WTC11 (cell line): ENCODE results near the gene FHIT. TPM values are rescaled to one million over a fixed set of nuclear protein-coding genes. Genes with fewer than 3 reads are reported as not detected.

Experiments used
- ATAC-seq: fragments of 200-7000 bp; cut with Tn5 transposase; 2 replicates; pipeline ENCODE4 v1.10.0; 2021; ENCODE audit warnings: mild to moderate bottlenecking, moderate library complexity
- CTCF ChIA-PET: fragments of 300-600 bp; sonication (Branson Sonifier 250); formaldehyde crosslinking; loops from one replicate; lab custom pipeline; 2021; ENCODE audit warnings: antibody characterized with exemption; lab: Charles Lee
- POLR2A ChIA-PET: fragments of 350-600 bp; sonication (Branson Sonifier 250); formaldehyde crosslinking; loops from one replicate; lab custom pipeline; 2021; ENCODE audit warnings: antibody characterized with exemption; lab: Charles Lee
- DNase-seq: peaks from one replicate; pipeline ENCODE4 v3.0.0; 2021; ENCODE audit warnings: low spot score
- H3K27ac Mint-ChIP-seq: 2 replicates; pipeline ENCODE4 v1.8.0; 2021; ENCODE audit warnings: mixed read lengths
- H3K27me3 Mint-ChIP-seq: 2 replicates; pipeline ENCODE4 v1.8.0; 2021; ENCODE audit warnings: low read depth, mild to moderate bottlenecking, moderate library complexity, mixed read lengths
- H3K36me3 Mint-ChIP-seq: 2 replicates; pipeline ENCODE4 v1.8.0; 2021; ENCODE audit warnings: mixed read lengths
- H3K4me1 Mint-ChIP-seq: 2 replicates; pipeline ENCODE4 v1.8.0; 2022; ENCODE audit warnings: mixed read lengths
- H3K4me3 Mint-ChIP-seq: 2 replicates; pipeline ENCODE4 v1.8.0; 2021; ENCODE audit warnings: mild to moderate bottlenecking, moderate library complexity, mixed read lengths
- H3K9me3 Mint-ChIP-seq: 2 replicates; pipeline ENCODE4 v1.8.0; 2021; ENCODE audit warnings: mixed read lengths
- ATF1 ChIP-seq: sonication (generic); formaldehyde crosslinking; IDR thresholded peaks from 2 replicates; pipeline ENCODE4 v1.8.1; 2023; ENCODE audit warnings: mild to moderate bottlenecking, moderate library complexity, missing genetic modification reagents
- CBFB ChIP-seq: sonication (generic); formaldehyde crosslinking; IDR thresholded peaks from 2 replicates; pipeline ENCODE4 v1.8.1; 2022; ENCODE audit warnings: mild to moderate bottlenecking, low read depth, missing genetic modification reagents
- CREB1 ChIP-seq: sonication (generic); formaldehyde crosslinking; IDR thresholded peaks from 2 replicates; pipeline ENCODE4 v1.8.0; 2023; ENCODE audit warnings: mild to moderate bottlenecking, missing genetic modification reagents
- E2F1 ChIP-seq: sonication (generic); formaldehyde crosslinking; IDR thresholded peaks from 2 replicates; pipeline ENCODE4 v1.8.0; 2022; ENCODE audit warnings: mild to moderate bottlenecking, missing genetic modification reagents
- E2F5 ChIP-seq: sonication (generic); formaldehyde crosslinking; IDR thresholded peaks from 2 replicates; pipeline ENCODE4 v1.8.1; 2022; ENCODE audit warnings: mild to moderate bottlenecking, moderate library complexity, missing genetic modification reagents
- PRDM15 ChIP-seq: sonication (generic); formaldehyde crosslinking; IDR thresholded peaks from 2 replicates; pipeline ENCODE4 v1.8.0; 2022; ENCODE audit warnings: missing genetic modification reagents
- SP1 ChIP-seq: sonication (generic); formaldehyde crosslinking; conservative IDR thresholded peaks from 2 replicates; pipeline ENCODE4 v1.8.1; 2022; ENCODE audit warnings: missing genetic modification reagents
- TEAD1 ChIP-seq: sonication (generic); formaldehyde crosslinking; IDR thresholded peaks from 2 replicates; pipeline ENCODE4 v1.8.0; 2022; ENCODE audit warnings: mild to moderate bottlenecking, missing genetic modification reagents
- TEAD4 ChIP-seq: sonication (generic); formaldehyde crosslinking; IDR thresholded peaks from 2 replicates; pipeline ENCODE4 v1.8.0; 2022; ENCODE audit warnings: mild to moderate bottlenecking, missing genetic modification reagents
- ZNF121 ChIP-seq: sonication (generic); formaldehyde crosslinking; IDR thresholded peaks from 2 replicates; pipeline ENCODE4 v1.8.0; 2023; ENCODE audit warnings: missing genetic modification reagents
- ZNF671 ChIP-seq: fragments of 250-450 bp; sonication (Bioruptor Pico); IDR thresholded peaks from 2 replicates; pipeline ENCODE4 v1.8.0; 2021; ENCODE audit warnings: mild to moderate bottlenecking
- ZSCAN18 ChIP-seq: fragments of 250-450 bp; sonication (Bioruptor Pico); IDR thresholded peaks from 2 replicates; pipeline ENCODE4 v2.1.2; 2022; ENCODE audit warnings: mild to moderate bottlenecking, moderate library complexity
- total RNA-seq: library from RNA; stranded (reverse); gene quantifications from 3 replicates; pipeline ENCODE4 v1.2.3, GENCODE V29; 2021
- TF ChIP-seq, protein P1 (sequence below): sonication (generic); formaldehyde crosslinking; IDR thresholded peaks from 2 replicates; pipeline ENCODE4 v1.8.1; 2023; ENCODE audit warnings: mild to moderate bottlenecking, missing genetic modification reagents, borderline replicate concordance
- TF ChIP-seq, protein P2 (sequence below): sonication (generic); formaldehyde crosslinking; IDR thresholded peaks from 2 replicates; pipeline ENCODE4 v1.8.0; 2022; ENCODE audit warnings: mild to moderate bottlenecking, missing genetic modification reagents
- TF ChIP-seq, protein P3 (sequence below): sonication (generic); formaldehyde crosslinking; IDR thresholded peaks from 2 replicates; pipeline ENCODE4 v1.8.1; 2022; ENCODE audit warnings: mild to moderate bottlenecking, missing genetic modification reagents, moderate library complexity, borderline replicate concordance

FHIT gene
- total RNA-seq, 1 experiment from 2014 or later, result 2.6 TPM

GRCh38 chr3:60573494-60573893 lies 677.8 kb downstream of the FHIT start:
- no peaks in the 10 kb centered on the region for H3K9me3 Mint-ChIP-seq
- peaks cover 64% of the 10 kb centered on the region for H3K4me1 Mint-ChIP-seq
- H3K27me3 Mint-ChIP-seq, result peaks cover 7% of the 10 kb centered on the region
- CTCF ChIA-PET, result interaction anchor here (0.8 to 1.0 kb wide), 2 partner anchors 132 to 181 kb away, joined by 3 read pairs; no protein-coding TSS in a partner anchor
- no peaks in the 10 kb centered on the region for H3K36me3 Mint-ChIP-seq
- H3K4me3 Mint-ChIP-seq, result no peak overlapping the region
- no peak for ATAC-seq
- no peak for DNase-seq
- TF ChIP-seq CREB1 (CRISPR knock-in tag), result no peak
- TF ChIP-seq ZNF121 (CRISPR knock-in tag), result no peak
- TF ChIP-seq, protein P1, sequence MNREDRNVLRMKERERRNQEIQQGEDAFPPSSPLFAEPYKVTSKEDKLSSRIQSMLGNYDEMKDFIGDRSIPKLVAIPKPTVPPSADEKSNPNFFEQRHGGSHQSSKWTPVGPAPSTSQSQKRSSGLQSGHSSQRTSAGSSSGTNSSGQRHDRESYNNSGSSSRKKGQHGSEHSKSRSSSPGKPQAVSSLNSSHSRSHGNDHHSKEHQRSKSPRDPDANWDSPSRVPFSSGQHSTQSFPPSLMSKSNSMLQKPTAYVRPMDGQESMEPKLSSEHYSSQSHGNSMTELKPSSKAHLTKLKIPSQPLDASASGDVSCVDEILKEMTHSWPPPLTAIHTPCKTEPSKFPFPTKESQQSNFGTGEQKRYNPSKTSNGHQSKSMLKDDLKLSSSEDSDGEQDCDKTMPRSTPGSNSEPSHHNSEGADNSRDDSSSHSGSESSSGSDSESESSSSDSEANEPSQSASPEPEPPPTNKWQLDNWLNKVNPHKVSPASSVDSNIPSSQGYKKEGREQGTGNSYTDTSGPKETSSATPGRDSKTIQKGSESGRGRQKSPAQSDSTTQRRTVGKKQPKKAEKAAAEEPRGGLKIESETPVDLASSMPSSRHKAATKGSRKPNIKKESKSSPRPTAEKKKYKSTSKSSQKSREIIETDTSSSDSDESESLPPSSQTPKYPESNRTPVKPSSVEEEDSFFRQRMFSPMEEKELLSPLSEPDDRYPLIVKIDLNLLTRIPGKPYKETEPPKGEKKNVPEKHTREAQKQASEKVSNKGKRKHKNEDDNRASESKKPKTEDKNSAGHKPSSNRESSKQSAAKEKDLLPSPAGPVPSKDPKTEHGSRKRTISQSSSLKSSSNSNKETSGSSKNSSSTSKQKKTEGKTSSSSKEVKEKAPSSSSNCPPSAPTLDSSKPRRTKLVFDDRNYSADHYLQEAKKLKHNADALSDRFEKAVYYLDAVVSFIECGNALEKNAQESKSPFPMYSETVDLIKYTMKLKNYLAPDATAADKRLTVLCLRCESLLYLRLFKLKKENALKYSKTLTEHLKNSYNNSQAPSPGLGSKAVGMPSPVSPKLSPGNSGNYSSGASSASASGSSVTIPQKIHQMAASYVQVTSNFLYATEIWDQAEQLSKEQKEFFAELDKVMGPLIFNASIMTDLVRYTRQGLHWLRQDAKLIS (CRISPR knock-in tag), result no peak
- TF ChIP-seq, protein P2, sequence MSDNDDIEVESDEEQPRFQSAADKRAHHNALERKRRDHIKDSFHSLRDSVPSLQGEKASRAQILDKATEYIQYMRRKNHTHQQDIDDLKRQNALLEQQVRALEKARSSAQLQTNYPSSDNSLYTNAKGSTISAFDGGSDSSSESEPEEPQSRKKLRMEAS, result no peak
- TF ChIP-seq ATF1 (CRISPR knock-in tag), result no peak
- TF ChIP-seq ZSCAN18 (CRISPR knock-in tag), result no peak
- no peak for TF ChIP-seq E2F1 (CRISPR knock-in tag)
- TF ChIP-seq E2F5, result no peak
- no peak for TF ChIP-seq TEAD4 (CRISPR knock-in tag)
- TF ChIP-seq ZNF671 (CRISPR knock-in tag), result no peak
- TF ChIP-seq TEAD1 (CRISPR knock-in tag), result no peak
- TF ChIP-seq CBFB (CRISPR knock-in tag), result no peak
- TF ChIP-seq, protein P3, sequence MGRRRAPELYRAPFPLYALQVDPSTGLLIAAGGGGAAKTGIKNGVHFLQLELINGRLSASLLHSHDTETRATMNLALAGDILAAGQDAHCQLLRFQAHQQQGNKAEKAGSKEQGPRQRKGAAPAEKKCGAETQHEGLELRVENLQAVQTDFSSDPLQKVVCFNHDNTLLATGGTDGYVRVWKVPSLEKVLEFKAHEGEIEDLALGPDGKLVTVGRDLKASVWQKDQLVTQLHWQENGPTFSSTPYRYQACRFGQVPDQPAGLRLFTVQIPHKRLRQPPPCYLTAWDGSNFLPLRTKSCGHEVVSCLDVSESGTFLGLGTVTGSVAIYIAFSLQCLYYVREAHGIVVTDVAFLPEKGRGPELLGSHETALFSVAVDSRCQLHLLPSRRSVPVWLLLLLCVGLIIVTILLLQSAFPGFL, result no peak
- TF ChIP-seq SP1 (CRISPR knock-in tag), result no peak
- no peak for TF ChIP-seq PRDM15 (CRISPR knock-in tag)
- POLR2A ChIA-PET, result no interaction called here
- H3K27ac Mint-ChIP-seq, result no peak overlapping the region
